Caco-2 (cell line): ENCODE results near the gene PPP4R3A. TPM values are rescaled to one million over a fixed set of nuclear protein-coding genes. Genes with fewer than 3 reads are reported as not detected.

ENCODE experiments used
- BruUV-seq: library from RNA; stranded (reverse); fragments of 400-500 nt; replicated peaks from 2 replicates; lab custom pipeline; 2021; lab: Mats Ljungman, UMichigan
- CTCF ChIA-PET: fragments of 300-600 bp; sonication (Branson Sonifier 250); formaldehyde crosslinking; loops from one replicate; lab custom pipeline; 2022; ENCODE audit warnings: antibody characterized with exemption; lab: Charles Lee
- POLR2A ChIA-PET: fragments of 300-600 bp; sonication (Branson Sonifier 250); formaldehyde crosslinking; loops from one replicate; lab custom pipeline; 2022; ENCODE audit warnings: antibody characterized with exemption; lab: Charles Lee
- DNase-seq, 2 experiments: peaks; one replicate each; pipeline versions ENCODE4 v3.0.0 to v3.0.0-alpha.2; 2020 to 2022
- H3K27me3 ChIP-seq: replicated peaks from 2 replicates; pipeline ENCODE4 v1.6.0; 2011; ENCODE audit warnings: low read length; ENCODE audit not compliant: control insufficient read depth, insufficient read depth
- H3K36me3 ChIP-seq: 2 replicates; pipeline ENCODE4 v1.5.1; 2011; ENCODE audit warnings: low read length; ENCODE audit not compliant: control insufficient read depth, insufficient read depth
- H3K4me1 ChIP-seq: fragments of 250-450 bp; sonication (Bioruptor Pico); 2 replicates; pipeline ENCODE4 v1.5.1; 2020; ENCODE audit warnings: mild to moderate bottlenecking
- H3K4me3 ChIP-seq: 2 replicates; pipeline ENCODE4 v1.5.1; 2011; ENCODE audit warnings: low read depth, mild to moderate bottlenecking, control low read depth, low read length
- H3K9me3 ChIP-seq: fragments of 250-450 bp; sonication (Bioruptor Pico); 2 replicates; pipeline ENCODE4 v1.5.1; 2020; ENCODE audit warnings: mild to moderate bottlenecking, moderate library complexity
- H3K27ac Mint-ChIP-seq: one replicate; pipeline ENCODE4 v1.8.0; 2022; ENCODE audit warnings: mixed read lengths; ENCODE audit not compliant: unreplicated experiment
- H3K27me3 Mint-ChIP-seq: one replicate; pipeline ENCODE4 v1.8.0; 2022; ENCODE audit warnings: mixed read lengths; ENCODE audit not compliant: insufficient read depth, unreplicated experiment
- H3K36me3 Mint-ChIP-seq: one replicate; pipeline ENCODE4 v1.8.0; 2022; ENCODE audit warnings: mild to moderate bottlenecking, mixed read lengths; ENCODE audit not compliant: insufficient read depth, unreplicated experiment
- H3K4me1 Mint-ChIP-seq: one replicate; pipeline ENCODE4 v1.8.0; 2022; ENCODE audit warnings: low read depth, mixed read lengths; ENCODE audit not compliant: unreplicated experiment
- H3K4me3 Mint-ChIP-seq: one replicate; pipeline ENCODE4 v1.8.0; 2022; ENCODE audit warnings: mild to moderate bottlenecking, moderate library complexity, mixed read lengths; ENCODE audit not compliant: unreplicated experiment
- H3K9me3 Mint-ChIP-seq: one replicate; pipeline ENCODE4 v1.8.0; 2022; ENCODE audit warnings: mixed read lengths; ENCODE audit not compliant: unreplicated experiment
- intact Hi-C: fragments of 100-400 bp; cut with micrococcal nuclease; formaldehyde crosslinking; loops from one replicate; pipeline ENCODE4 v1.10.0; 2022; ENCODE audit not compliant: unreplicated experiment
- total RNA-seq: library from RNA; stranded (reverse); gene quantifications from 2 replicates; pipeline ENCODE4 v1.2.3, GENCODE V29; 2022
- TF ChIP-seq, protein P1 (sequence below), 2 experiments: fragments of 200-600 bp in 1 of 2; IDR thresholded peaks; 1 replicate in 1 of 2; 2 replicates in 1 of 2; pipeline versions ENCODE4 v1.5.1 to v1.8.0; 2011 to 2022; ENCODE audit warnings: antibody characterized with exemption in 1 of 2, control low read depth in 1 of 2, inconsistent platforms in 1 of 2, low read depth in 1 of 2, low read length in 1 of 2, mild to moderate bottlenecking in 1 of 2, moderate library complexity in 1 of 2; ENCODE audit not compliant: insufficient read depth in 1 of 2, severe bottlenecking in 1 of 2, unreplicated experiment in 1 of 2

Gene PPP4R3A
- total RNA-seq, 1 experiment from 2014 or later, result 98.9 TPM

DNA sequence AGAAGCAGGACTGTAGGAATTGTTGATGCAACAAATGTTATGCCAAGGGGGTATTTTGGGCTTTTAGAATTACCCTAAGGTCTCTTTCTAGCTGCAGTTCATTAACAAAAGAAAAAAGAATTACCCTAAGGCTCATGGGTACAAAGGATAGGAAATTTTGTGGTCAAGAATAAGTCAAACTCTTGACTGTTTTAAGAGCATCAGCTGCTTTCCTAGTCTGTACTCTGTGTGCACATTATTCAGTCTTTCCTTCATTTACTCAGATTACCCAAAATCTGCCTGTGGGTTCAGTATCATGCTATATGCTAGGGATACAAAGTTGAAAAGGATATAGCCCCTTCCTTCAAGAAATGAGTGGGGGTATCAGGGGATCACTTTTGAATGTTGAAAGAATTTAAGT is 56.0 kb downstream of the PPP4R3A start:
- Mint-ChIP-seq H3K9me3 (no peaks in the 10 kb centered on the region), H3K27me3 (no peaks in the 10 kb centered on the region), H3K4me3 (no peak overlapping the region), H3K36me3 (peaks cover 66% of the 10 kb centered on the region), H3K4me1 (no peaks in the 10 kb centered on the region), H3K27ac (no peak overlapping the region)
- TF ChIP-seq, protein P1, sequence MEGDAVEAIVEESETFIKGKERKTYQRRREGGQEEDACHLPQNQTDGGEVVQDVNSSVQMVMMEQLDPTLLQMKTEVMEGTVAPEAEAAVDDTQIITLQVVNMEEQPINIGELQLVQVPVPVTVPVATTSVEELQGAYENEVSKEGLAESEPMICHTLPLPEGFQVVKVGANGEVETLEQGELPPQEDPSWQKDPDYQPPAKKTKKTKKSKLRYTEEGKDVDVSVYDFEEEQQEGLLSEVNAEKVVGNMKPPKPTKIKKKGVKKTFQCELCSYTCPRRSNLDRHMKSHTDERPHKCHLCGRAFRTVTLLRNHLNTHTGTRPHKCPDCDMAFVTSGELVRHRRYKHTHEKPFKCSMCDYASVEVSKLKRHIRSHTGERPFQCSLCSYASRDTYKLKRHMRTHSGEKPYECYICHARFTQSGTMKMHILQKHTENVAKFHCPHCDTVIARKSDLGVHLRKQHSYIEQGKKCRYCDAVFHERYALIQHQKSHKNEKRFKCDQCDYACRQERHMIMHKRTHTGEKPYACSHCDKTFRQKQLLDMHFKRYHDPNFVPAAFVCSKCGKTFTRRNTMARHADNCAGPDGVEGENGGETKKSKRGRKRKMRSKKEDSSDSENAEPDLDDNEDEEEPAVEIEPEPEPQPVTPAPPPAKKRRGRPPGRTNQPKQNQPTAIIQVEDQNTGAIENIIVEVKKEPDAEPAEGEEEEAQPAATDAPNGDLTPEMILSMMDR (IDR thresholded peaks at IDR 0.05; ENCODE audit: insufficient read depth in 1 of 2, low read depth in 1 of 2, low read length in 1 of 2, severe bottlenecking in 1 of 2, unreplicated experiment in 1 of 2), result no peak
- intact Hi-C loops, result no loop called here
- Histone ChIP-seq H3K9me3 (no peaks in the 10 kb centered on the region), H3K36me3 (no peaks in the 10 kb centered on the region; the same call in 1 of the 2 replicates), H3K4me1 (no peaks in the 10 kb centered on the region), H3K4me3 (no peak overlapping the region), H3K27me3 (no peaks in the 10 kb centered on the region)
- ChIA-PET CTCF (no interaction called here), POLR2A (no interaction called here)
- BruUV-seq, result no TSS peak
- DNase-seq, result no peak

DNA sequence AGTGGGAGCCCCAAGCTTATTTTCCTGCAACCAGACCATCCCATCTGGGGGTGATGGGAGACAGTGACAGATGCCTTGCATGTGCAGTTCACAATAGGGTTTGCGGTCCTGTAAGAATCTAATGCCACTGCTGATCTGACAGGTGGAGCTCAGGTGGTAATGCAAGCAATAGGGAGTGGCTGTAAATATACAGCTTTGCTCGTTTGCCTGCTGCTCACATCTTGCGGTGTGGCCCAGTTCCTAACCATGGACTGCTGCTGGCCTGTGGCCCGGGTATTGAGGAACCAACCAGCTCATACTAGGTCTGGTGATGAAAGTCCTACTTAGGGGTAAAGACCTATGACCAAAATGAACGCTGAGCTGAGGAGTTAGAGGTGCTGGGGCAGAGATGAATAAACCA is 56.4 kb downstream of the PPP4R3A start:
- Mint-ChIP-seq H3K27me3 (no peaks in the 10 kb centered on the region), H3K4me3 (no peak overlapping the region), H3K36me3 (peaks cover 62% of the 10 kb centered on the region), H3K27ac (no peak overlapping the region), H3K4me1 (no peaks in the 10 kb centered on the region), H3K9me3 (no peaks in the 10 kb centered on the region)
- Histone ChIP-seq H3K27me3 (no peaks in the 10 kb centered on the region), H3K9me3 (no peaks in the 10 kb centered on the region), H3K4me1 (no peaks in the 10 kb centered on the region), H3K36me3 (no peaks in the 10 kb centered on the region; the same call in 1 of the 2 replicates), H3K4me3 (no peak overlapping the region)
- intact Hi-C loops, result no loop called here
- POLR2A ChIA-PET, result no interaction called here
- BruUV-seq, result no TSS peak
- TF ChIP-seq, protein P1 (IDR thresholded peaks at IDR 0.05; ENCODE audit: insufficient read depth in 1 of 2, low read depth in 1 of 2, low read length in 1 of 2, severe bottlenecking in 1 of 2, unreplicated experiment in 1 of 2), result no peak
- CTCF ChIA-PET, result no interaction called here
- DNase-seq, result no peak

DNA sequence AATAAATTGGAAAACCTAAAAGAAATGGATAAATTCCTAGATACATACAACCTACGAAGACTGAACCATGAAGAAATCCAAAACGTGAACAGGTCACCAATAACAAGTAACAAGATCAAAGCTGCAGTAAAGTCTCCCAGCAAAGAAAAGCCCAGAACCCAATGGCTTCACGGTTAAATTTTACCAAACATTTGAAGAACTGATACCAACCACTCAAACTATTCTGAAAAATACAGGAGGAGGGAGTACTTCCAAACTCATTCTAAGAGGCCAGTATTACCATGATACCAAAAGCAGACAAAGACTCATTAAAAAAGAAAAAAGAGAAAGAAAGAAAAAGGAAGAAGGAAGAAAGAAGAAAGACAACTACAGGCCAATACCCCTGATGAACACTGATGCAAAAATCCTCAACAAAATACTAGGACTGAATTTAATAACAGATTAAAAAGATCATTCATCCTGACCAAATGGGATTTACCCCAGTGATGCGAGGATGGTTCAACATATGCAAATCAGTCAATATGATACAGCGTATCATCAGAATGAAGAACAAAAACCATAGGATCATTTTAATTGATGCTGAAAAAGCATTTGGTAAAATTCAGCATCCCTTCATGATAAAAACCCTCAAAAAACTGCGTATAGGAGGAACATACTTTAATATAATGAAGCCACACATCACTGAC is 65.6 kb downstream of the PPP4R3A start:
- TF ChIP-seq, protein P1 (IDR thresholded peaks at IDR 0.05; ENCODE audit: insufficient read depth in 1 of 2, low read depth in 1 of 2, low read length in 1 of 2, severe bottlenecking in 1 of 2, unreplicated experiment in 1 of 2), result no peak
- H3K4me1 Mint-ChIP-seq, result no peaks in the 10 kb centered on the region
- Histone ChIP-seq H3K27me3 (no peaks in the 10 kb centered on the region), H3K36me3 (no peaks in the 10 kb centered on the region), H3K4me3 (no peak overlapping the region), H3K4me1 (no peaks in the 10 kb centered on the region), H3K9me3 (no peaks in the 10 kb centered on the region)
- H3K9me3 Mint-ChIP-seq, result peaks cover 36% of the 10 kb centered on the region
- CTCF ChIA-PET, result no interaction called here
- no peak overlapping the region for H3K27ac Mint-ChIP-seq
- BruUV-seq, result no TSS peak
- POLR2A ChIA-PET, result no interaction called here
- DNase-seq, result no peak
- intact Hi-C loops, result no loop called here
- peaks cover 11% of the 10 kb centered on the region for H3K27me3 Mint-ChIP-seq
- H3K4me3 Mint-ChIP-seq, result no peak overlapping the region
- H3K36me3 Mint-ChIP-seq, result no peaks in the 10 kb centered on the region
